ENCODE measurements around the gene LRCH1. TPM values are rescaled to one million over a fixed set of nuclear protein-coding genes. Genes with fewer than 3 reads are reported as not detected.

Gene LRCH1
- total RNA-seq, 4 donors from 2014 or later: 34.3 to 43.9 (median 40.3) TPM

GRCh38 chr13:46739447-46740098 lies 186.6 kb downstream of the LRCH1 start:
- intact Hi-C loops (cut with DNase I; ENCODE audit: low total_unique reads): no loop called here
- no peak overlapping the region for H3K4me3 ChIP-seq (ENCODE audit: low read depth, poor library complexity, severe bottlenecking)
- DNase-seq (ENCODE audit: low spot score in 2 of 2): no peak
- 84 to 86% methylated on average over 4 of the region's 4 CpGs for WGBS, 2 donors
- TF ChIP-seq POLR2A (IDR thresholded peaks at IDR 0.05): no peak
- TF ChIP-seq CTCF (IDR thresholded peaks at IDR 0.05): no peak

GRCh38 chr13:46743191-46743590 lies 190.2 kb downstream of the LRCH1 start:
- 91 to 96% methylated on average over 2 of the region's 2 CpGs for WGBS, 2 donors
- TF ChIP-seq POLR2A (IDR thresholded peaks at IDR 0.05): no peak
- TF ChIP-seq CTCF (IDR thresholded peaks at IDR 0.05): no peak
- no peak overlapping the region for H3K4me3 ChIP-seq (ENCODE audit: low read depth, poor library complexity, severe bottlenecking)
- intact Hi-C loops (cut with DNase I; ENCODE audit: low total_unique reads): no loop called here
- DNase-seq (ENCODE audit: low spot score in 2 of 2): no peak

- 90 to 99% methylated on average over 4 of the region's 4 CpGs for WGBS, 2 donors
- H3K4me3 ChIP-seq (ENCODE audit: low read depth, poor library complexity, severe bottlenecking): no peak overlapping the region
- TF ChIP-seq CTCF (IDR thresholded peaks at IDR 0.05) (no peak), POLR2A (IDR thresholded peaks at IDR 0.05) (no peak)
- intact Hi-C loops (cut with DNase I; ENCODE audit: low total_unique reads): no loop called here
- DNase-seq (ENCODE audit: low spot score in 2 of 2): no peak
Measured at GRCh38 chr13:46745062-46745461, 192.1 kb downstream of the LRCH1 start.

GRCh38 chr13:46745706-46746105 lies 192.7 kb downstream of the LRCH1 start:
- no peak for DNase-seq (ENCODE audit: low spot score in 2 of 2)
- WGBS, 2 donors: 83 to 91% methylated on average over 4 of the region's 4 CpGs
- intact Hi-C loops (cut with DNase I; ENCODE audit: low total_unique reads): no loop called here
- H3K4me3 ChIP-seq (ENCODE audit: low read depth, poor library complexity, severe bottlenecking): no peak overlapping the region
- TF ChIP-seq CTCF (IDR thresholded peaks at IDR 0.05): no peak
- TF ChIP-seq POLR2A (IDR thresholded peaks at IDR 0.05): no peak

- intact Hi-C loops (cut with DNase I; ENCODE audit: low total_unique reads): no loop called here
- TF ChIP-seq POLR2A (IDR thresholded peaks at IDR 0.05) (no peak), CTCF (IDR thresholded peaks at IDR 0.05) (no peak)
- DNase-seq (ENCODE audit: low spot score in 2 of 2): no peak
- 96 to 98% methylated on average over 8 of the region's 8 CpGs for WGBS, 2 donors
- no peak overlapping the region for H3K4me3 ChIP-seq (ENCODE audit: low read depth, poor library complexity, severe bottlenecking)
Measured at GRCh38 chr13:46747031-46747820, 194.3 kb downstream of the LRCH1 start.

All from lower leg skin (tissue), 4 donors.